ELF-1 (cell line): Measurements from ENCODE around the gene TPK1.
"Not testable (repeated sequence)": the region's sequence is repeated elsewhere in the genome, so short reads cannot be mapped to it uniquely, and the experiment has no call there.

Source experiments
- DNase-seq: peaks from one replicate; pipeline ENCODE4 v3.0.0-alpha.2; 2016; ENCODE audit warnings: low read depth, low spot score

The TPK1 gene

GRCh38 chr7:144777889-144778288 lies 58.0 kb downstream of the TPK1 start:
- DNase-seq: not testable (repeated sequence)

GRCh38 chr7:144777005-144777839 lies 58.6 kb downstream of the TPK1 start:
- DNase-seq: peak; percentile 13

GRCh38 chr7:144776447-144776846 lies 59.4 kb downstream of the TPK1 start:
- no peak for DNase-seq

GRCh38 chr7:144775749-144776148 lies 60.1 kb downstream of the TPK1 start:
- no peak for DNase-seq

GRCh38 chr7:144771927-144772326 lies 63.9 kb downstream of the TPK1 start:
- no peak for DNase-seq

- no peak for DNase-seq
Observed at GRCh38 chr7:144771174-144771573, 64.7 kb downstream of the TPK1 start.

- no peak for DNase-seq
Observed at GRCh38 chr7:144769352-144769751, 66.5 kb downstream of the TPK1 start.

GRCh38 chr7:144768633-144769032 lies 67.2 kb downstream of the TPK1 start:
- DNase-seq: no peak

GRCh38 chr7:144763291-144763690 lies 72.6 kb downstream of the TPK1 start:
- DNase-seq: no peak

- no peak for DNase-seq
Observed at GRCh38 chr7:144762853-144763252, 73.0 kb downstream of the TPK1 start.

GRCh38 chr7:144761493-144761892 lies 74.4 kb downstream of the TPK1 start:
- DNase-seq: no peak

- DNase-seq: no peak
Observed at GRCh38 chr7:144759653-144760052, 76.2 kb downstream of the TPK1 start.

- no peak for DNase-seq
Observed at GRCh38 chr7:144747936-144748335, 87.9 kb downstream of the TPK1 start.

GRCh38 chr7:144738708-144739314 lies 97.0 kb downstream of the TPK1 start:
- no peak for DNase-seq

GRCh38 chr7:144738146-144738545 lies 97.7 kb downstream of the TPK1 start:
- DNase-seq: no peak

- no peak for DNase-seq
Observed at GRCh38 chr7:144736880-144737493, 98.9 kb downstream of the TPK1 start.

- no peak for DNase-seq
Observed at GRCh38 chr7:144735505-144736276, 100.2 kb downstream of the TPK1 start.

GRCh38 chr7:144731661-144732351 lies 104.0 kb downstream of the TPK1 start:
- no peak for DNase-seq

- DNase-seq: no peak
Observed at GRCh38 chr7:144730224-144730623, 105.6 kb downstream of the TPK1 start.

- DNase-seq: no peak
Observed at GRCh38 chr7:144729226-144729625, 106.6 kb downstream of the TPK1 start.

GRCh38 chr7:144728551-144728950 lies 107.3 kb downstream of the TPK1 start:
- DNase-seq: peak; percentile 2
